Stimulated activated CD4-positive, alpha-beta T cell treated with anti-CD3 and anti-CD28 coated beads, TNF-alpha, amount 100 ng/mL, for 1 hour (primary cell): Measurements from ENCODE around the gene MINDY2.
"Not testable (repeated sequence)": the region's sequence is repeated elsewhere in the genome, so short reads cannot be mapped to it uniquely, and the experiment has no call there.

Experiments used
- DNase-seq, 3 donors: peaks; one replicate each; pipeline ENCODE4 v3.0.0-alpha.2; 2020; ENCODE audit warnings: low read depth in 3 of 3, low spot score in 1 of 3

Gene MINDY2

GRCh38 chr15:58877999-58878825, 107.1 kb downstream of the MINDY2 start:
- no peak for DNase-seq

GRCh38 chr15:58880320-58880719, 109.2 kb downstream of the MINDY2 start:
- no peak for DNase-seq

- no peak for DNase-seq
Observed at GRCh38 chr15:58882243-58882642, 111.1 kb downstream of the MINDY2 start.

- DNase-seq: not testable (repeated sequence)
Observed at GRCh38 chr15:58883926-58884325, 112.8 kb downstream of the MINDY2 start.

- DNase-seq: no peak
Observed at GRCh38 chr15:58886921-58887320, 115.8 kb downstream of the MINDY2 start.

- DNase-seq: no peak
Observed at GRCh38 chr15:58889363-58889762, 118.3 kb downstream of the MINDY2 start.

GRCh38 chr15:58898150-58898680, 127.1 kb downstream of the MINDY2 start:
- DNase-seq: no peak

- no peak for DNase-seq
Observed at GRCh38 chr15:58900631-58901030, 129.5 kb downstream of the MINDY2 start.

GRCh38 chr15:58908550-58909309, 137.6 kb downstream of the MINDY2 start:
- DNase-seq: no peak

- no peak for DNase-seq
Observed at GRCh38 chr15:58909616-58910015, 138.5 kb downstream of the MINDY2 start.

- DNase-seq: no peak
Observed at GRCh38 chr15:58910456-58910855, 139.4 kb downstream of the MINDY2 start.
